ENCODE data around the gene RHBDL3.

Gene RHBDL3

GRCh38 chr17:32266389-32267301 lies 1.0 kb downstream of the RHBDL3 start:
- DNase-seq (ENCODE audit: low read depth) = no peak

DNA sequence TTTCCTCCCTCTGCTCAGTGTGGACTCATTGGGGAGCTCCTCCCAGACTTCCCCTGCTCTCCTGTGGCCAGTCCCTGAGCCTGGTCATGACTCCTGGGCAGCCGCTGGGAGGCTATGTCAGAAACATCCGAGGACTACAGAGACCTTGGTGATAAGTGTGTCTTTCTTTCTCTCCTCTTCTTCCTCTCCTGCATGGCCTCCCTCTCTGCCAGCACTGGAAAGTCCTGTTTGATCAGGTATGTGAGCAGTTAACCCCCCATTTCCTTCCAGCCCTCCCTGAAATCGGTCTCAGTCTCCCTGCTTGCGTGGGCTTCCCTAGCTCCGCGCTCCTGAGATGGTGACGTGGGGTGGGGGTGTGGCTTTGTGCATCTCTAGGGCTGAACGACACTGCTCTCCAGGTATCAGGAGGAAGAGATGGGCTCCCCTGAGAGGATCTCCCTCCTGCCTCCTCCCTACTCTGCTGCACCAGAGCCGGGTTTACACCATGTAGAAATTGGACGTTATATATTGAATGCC lies 2.1 kb downstream of the RHBDL3 start:
- DNase-seq (ENCODE audit: low read depth) = no peak

- DNase-seq (ENCODE audit: low read depth) = no peak
Measured at GRCh38 chr17:32268734-32269288, 3.2 kb downstream of the RHBDL3 start.

- DNase-seq (ENCODE audit: low read depth) = no peak
Measured at GRCh38 chr17:32269377-32269776, 3.7 kb downstream of the RHBDL3 start.

GRCh38 chr17:32271844-32272243 lies 6.2 kb downstream of the RHBDL3 start:
- no peak for DNase-seq (ENCODE audit: low read depth)

DNA sequence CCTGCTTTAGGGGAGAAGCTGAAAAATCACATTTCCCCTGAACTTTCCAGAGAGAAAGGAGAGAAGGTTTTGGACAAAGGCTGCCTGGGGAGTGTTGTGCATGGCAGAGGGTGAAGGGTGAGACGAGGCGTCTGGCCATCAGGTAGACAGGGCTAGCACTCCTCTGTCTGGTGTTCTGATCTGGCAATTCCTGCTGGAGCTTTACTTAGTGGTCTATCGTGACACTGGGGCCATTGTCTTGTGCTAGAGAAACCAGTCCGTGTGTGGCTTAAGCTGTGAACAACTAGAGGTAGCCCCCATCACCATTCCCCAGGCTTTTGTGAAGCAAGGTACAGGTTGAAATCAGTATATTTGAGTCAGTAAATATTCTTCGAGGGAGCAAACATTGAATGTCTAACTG lies 8.5 kb downstream of the RHBDL3 start:
- no peak for DNase-seq (ENCODE audit: low read depth)

DNA sequence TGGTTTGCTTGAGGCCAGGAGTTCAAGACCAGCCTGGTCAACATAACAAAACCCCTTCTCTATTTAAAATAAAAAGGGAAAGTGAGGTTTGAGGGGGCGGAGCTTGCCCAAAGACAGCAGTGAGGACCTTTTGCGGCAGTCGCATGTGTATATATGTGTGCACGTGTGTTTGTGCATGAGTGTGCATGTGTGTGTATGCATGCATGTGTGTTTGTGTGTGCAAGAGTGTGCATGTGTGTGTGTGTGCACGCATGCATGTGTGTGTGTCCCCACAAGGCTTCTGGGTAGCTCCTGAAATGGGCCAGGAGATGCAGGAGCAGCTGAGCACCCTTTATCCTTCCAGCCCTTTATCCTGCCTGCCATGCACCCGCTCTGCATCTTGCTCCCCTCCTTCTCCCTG lies 9.0 kb downstream of the RHBDL3 start:
- DNase-seq (ENCODE audit: low read depth) = no peak

- no peak for DNase-seq (ENCODE audit: low read depth)
Measured at GRCh38 chr17:32275060-32276042, 9.7 kb downstream of the RHBDL3 start.

GRCh38 chr17:32276171-32276601 lies 10.6 kb downstream of the RHBDL3 start:
- no peak for DNase-seq (ENCODE audit: low read depth)

DNA sequence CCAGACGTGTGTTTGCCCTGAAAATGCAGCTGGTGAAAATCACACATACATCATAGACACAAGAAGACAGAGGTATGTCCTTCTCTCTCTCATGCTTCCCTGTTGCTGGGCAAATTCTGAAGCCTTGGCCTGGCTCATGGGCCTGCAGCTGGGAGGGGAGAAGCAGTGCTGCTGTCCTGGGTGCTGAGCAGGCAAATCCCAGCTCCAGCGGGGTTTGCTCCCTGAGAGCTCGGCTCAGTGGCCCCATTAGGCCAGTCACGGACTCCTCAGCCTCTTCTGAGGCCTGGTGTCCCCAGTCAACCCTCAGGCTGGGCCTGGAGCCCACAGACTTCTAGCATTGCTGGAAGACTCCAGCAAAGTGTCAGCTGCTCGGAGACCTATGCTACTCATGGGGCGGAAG lies 11.7 kb downstream of the RHBDL3 start:
- DNase-seq (ENCODE audit: low read depth) = no peak

DNA sequence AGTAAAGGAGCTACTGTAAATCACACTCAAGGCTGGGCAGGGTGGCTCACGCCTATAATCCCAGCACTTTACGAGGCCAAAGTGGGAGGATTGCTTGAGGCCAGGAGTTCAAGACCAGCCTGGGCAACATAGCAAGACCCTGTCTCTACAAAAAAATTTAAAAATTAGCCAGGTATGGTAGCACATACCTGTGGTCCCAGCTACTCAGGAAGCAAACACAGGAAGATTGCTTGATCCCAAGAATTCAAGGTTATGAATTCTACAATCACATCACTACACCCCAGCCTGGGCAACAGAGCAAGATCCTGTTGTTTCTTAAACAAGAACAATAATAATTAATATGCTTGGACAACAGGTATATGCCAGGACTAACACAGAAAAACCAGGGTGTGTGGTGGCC lies 13.2 kb downstream of the RHBDL3 start:
- DNase-seq (ENCODE audit: low read depth) = no peak

DNA sequence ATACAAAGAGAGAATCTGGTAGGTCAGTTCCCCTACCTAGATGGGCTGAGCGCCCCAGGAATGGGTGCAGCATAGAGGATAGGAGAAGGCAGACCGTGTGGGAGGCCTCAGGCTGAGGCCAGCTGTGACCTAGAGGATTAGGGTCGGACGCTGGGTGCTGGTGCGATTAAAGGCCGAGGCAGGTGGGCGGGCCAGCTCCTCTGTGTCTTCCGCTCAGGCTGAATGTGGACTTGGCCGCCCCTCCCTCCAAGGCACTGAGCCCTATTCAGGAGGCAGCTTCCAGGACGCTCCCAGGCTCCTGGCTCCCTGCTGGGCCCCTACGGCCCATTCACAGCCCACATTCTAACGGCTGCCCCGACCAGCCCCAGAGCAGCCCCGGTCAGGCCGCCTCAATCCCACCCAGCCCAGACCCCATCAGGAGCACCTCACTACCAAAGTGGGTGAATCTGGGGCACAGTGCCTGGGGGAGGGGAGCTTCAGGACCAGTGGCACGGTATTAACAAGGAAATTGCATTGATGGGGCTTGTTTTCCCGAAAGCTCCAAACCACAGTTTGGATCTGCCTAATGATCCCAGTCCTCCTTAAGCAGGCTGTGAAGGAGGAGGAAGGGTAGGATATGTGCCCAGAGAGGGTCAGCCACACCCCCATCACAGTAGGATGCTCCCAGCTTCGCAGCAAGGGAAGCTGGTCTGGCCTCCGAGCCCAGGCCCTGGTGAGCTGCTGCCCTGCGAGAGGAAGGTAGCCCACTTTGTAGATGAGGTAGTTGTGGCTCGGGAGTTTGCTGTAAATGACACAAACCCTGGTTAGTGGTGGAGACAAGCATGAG lies 14.5 kb downstream of the RHBDL3 start:
- DNase-seq (ENCODE audit: low read depth) = no peak

DNA sequence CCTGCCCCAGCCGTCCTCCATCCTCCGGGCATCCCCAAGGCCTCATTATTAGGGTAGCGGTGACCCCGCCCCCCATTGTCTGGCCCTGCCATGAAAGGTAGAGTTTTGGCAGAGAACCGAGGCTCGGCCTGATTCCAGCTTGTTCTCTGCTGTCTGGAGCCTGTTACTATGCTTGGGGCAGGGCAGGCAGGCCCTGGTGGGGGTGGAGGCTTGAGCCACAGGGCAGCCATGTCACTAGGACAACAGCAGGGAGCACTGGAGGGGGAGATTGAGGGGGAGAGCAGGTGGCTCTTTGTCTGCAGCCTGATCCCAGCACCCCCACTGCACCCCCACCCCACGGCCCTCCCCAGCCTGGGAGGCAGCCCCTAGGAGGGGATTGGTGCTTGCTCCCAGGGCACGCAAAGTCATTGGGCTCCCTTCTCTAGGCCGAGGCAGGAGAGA lies 15.4 kb downstream of the RHBDL3 start:
- DNase-seq (ENCODE audit: low read depth) = no peak

GRCh38 chr17:32283745-32284201 lies 18.1 kb downstream of the RHBDL3 start:
- DNase-seq (ENCODE audit: low read depth) = no peak

- no peak for DNase-seq (ENCODE audit: low read depth)
Measured at GRCh38 chr17:32285306-32285705, 19.7 kb downstream of the RHBDL3 start.

- DNase-seq (ENCODE audit: low read depth) = no peak
Measured at GRCh38 chr17:32285746-32286517, 20.3 kb downstream of the RHBDL3 start.

GRCh38 chr17:32286518-32286900 lies 20.9 kb downstream of the RHBDL3 start:
- DNase-seq (ENCODE audit: low read depth) = no peak

DNA sequence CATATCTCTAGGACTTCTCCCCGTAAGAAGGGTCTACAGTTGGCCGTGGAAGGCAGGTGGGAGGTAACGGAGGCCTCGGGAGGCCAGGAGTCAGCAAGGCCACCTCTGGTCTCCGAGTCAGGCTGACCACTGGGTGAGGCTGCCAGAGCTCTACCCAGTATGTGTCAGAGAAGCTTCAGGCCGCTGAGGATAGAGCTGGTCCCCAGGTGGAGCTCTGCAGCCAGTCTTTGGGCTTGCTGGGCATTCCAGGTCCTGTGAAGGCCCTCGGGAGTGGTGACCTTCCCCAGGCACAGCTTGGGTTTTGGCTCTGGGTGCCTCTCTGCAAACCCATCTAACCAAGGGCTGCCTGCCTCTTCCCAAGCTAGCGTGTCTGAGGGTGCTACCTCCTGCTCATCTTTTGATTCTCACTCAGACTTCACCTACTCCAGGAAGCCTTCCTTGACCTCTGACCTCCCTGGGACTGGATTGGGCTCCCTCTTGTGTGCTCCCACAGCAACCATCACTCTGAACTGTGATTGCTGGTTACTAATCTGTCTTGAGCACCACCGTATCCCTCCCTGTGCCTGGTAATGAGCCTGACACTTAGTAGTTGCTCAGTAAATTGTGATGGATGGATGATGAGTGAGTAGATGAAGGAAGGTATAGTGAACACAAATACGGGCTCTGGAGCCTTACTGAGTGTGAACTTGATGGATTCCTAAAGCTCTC lies 22.3 kb downstream of the RHBDL3 start:
- no peak for DNase-seq (ENCODE audit: low read depth)

GRCh38 chr17:32288615-32289014 lies 23.0 kb downstream of the RHBDL3 start:
- no peak for DNase-seq (ENCODE audit: low read depth)

All from activated gamma-delta T cell treated with anti-CD3 and anti-CD28 coated beads, Interleukin-2, amount 50 U/mL, for 16 hours (primary cell).